Sciatic nerve (tissue), 2 donors: ENCODE results near the gene SLC43A1. TPM values are rescaled to one million over a fixed set of nuclear protein-coding genes. Genes with fewer than 3 reads are reported as not detected.

Experiments used
- ATAC-seq: fragments of 200-7000 bp; cut with Tn5 transposase; one replicate; pipeline ENCODE4 v1.9.1; 2020; ENCODE audit warnings: mild to moderate bottlenecking, moderate library complexity
- DNase-seq: peaks from one replicate; pipeline ENCODE4 v3.0.0-alpha.2; 2020; ENCODE audit warnings: low spot score
- intact Hi-C: fragments of 100-400 bp; cut with DNase I; formaldehyde crosslinking; loops from one replicate; pipeline ENCODE4 v1.14.2; 2022
- total RNA-seq: library from RNA; stranded (reverse); fragmentation: NEBNext Ultra II Directional; extraction: Animal tissue kit (Norgen Biotek cat#: 25700); gene quantifications from one replicate; pipeline ENCODE4 v1.2.1, GENCODE V29; 2021
- donor health status: DM: no; HTN: no; CAD: no.
- donor health status: DM: no; HTN: no; CAD: no.

Gene SLC43A1
- total RNA-seq, 1 donor from 2014 or later = 14.8 TPM

DNA sequence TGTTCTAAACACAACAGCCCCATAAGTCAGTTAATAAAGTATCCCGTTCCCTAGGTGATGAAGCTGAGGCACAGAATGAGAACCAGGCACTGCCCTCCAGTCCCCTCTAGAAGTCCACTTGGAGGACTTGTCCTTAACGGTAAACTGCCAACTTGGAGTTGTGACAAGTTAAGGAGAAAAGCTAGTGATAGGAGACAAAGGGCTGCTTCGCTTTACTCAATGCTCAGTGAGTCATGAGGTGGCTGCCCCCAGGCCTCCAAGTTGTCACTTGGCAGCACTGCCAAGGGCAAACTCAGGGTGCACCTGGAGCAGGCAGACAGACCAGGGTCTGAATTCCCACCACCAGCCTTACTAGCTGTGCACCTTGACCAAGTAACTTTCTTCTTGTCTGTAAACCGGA lies 13.5 kb downstream of the SLC43A1 start:
- no peak for ATAC-seq
- intact Hi-C loops = no loop called here

GRCh38 chr11:57500926-57501325 lies 14.6 kb downstream of the SLC43A1 start:
- no peak for DNase-seq

More for the DNA sequence above, 13.5 kb downstream of the SLC43A1 start:
- no peak for DNase-seq

DNA sequence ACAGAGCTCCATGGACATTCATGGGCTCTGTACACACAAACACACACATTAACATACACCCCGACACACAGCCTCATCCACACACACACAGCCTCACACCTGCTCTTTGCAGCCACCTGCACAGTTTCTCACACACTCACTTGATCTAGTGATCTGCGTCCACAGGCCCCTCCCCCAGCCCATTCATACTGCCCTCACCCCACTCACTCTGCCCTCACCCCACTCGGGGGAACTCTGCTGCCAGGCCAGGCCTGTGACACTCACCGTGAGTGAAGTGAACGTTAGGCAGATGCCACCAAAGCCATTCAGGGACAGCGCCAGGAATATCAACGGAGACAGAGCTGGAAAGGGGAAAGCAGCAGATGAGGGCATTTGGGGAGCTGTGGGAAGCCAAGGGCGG lies 15.0 kb downstream of the SLC43A1 start:
- DNase-seq (no peak), ATAC-seq (no peak)
- intact Hi-C loops = no loop called here

More at GRCh38 chr11:57500926-57501325, 14.6 kb downstream of the SLC43A1 start:
- ATAC-seq = no peak
- intact Hi-C loops = no loop called here

GRCh38 chr11:57499983-57500461 lies 15.5 kb downstream of the SLC43A1 start:
- DNase-seq (no peak), ATAC-seq (no peak)
- intact Hi-C loops = no loop called here

DNA sequence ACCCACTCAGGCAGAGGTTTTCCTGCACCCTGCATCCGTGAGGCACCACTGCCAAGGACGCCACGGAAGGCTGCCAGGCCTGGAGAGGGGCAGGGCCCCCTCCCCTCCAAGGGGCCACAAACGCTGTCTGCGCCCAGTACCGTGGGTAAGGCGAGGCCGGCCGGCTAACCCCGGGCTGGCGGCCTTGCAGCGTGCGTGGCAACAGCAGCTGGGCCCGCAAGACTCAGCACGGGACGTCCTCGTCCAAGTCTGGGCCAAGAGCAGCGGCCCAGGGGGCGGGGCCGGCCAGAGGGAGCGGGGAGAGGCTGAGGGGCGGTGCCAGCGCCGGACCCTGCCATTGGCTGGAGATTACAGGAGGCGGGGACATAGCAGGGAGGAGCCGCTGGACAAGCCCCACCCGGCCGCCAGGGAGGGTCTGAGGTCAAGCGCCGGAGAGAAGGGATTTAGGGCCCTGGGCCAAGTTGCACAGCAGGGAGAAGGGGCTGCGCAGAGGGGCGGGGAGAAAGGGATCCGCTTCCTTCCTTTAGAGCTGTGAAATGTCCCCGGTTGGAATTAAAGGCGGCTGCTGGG lies 16.0 kb downstream of the SLC43A1 start:
- peak; percentile 98 for DNase-seq

DNA sequence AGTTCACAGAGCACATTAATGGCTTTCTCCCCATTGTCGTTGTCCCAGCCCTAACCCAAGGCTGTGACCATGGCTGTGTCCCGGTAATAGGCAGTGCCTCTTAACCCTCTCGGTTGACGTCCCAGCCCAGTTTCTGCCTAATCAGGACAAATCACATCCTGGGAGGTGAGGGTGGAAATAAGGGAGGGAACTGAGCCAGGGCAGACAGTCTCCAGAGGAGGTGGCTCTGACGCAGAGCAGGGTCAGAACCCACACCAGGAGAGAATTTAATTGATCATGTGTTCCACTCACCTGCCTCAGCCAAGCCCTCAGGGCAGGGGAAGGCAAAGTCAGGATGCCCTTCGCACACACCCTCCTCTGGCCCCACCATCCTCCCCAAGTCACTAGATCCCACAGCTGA lies 17.0 kb downstream of the SLC43A1 start:
- ATAC-seq = no peak
- no peak for DNase-seq
- intact Hi-C loops = no loop called here

More for the DNA sequence above, 16.0 kb downstream of the SLC43A1 start:
- ATAC-seq = peak; percentile 99
- intact Hi-C loops = no loop called here

DNA sequence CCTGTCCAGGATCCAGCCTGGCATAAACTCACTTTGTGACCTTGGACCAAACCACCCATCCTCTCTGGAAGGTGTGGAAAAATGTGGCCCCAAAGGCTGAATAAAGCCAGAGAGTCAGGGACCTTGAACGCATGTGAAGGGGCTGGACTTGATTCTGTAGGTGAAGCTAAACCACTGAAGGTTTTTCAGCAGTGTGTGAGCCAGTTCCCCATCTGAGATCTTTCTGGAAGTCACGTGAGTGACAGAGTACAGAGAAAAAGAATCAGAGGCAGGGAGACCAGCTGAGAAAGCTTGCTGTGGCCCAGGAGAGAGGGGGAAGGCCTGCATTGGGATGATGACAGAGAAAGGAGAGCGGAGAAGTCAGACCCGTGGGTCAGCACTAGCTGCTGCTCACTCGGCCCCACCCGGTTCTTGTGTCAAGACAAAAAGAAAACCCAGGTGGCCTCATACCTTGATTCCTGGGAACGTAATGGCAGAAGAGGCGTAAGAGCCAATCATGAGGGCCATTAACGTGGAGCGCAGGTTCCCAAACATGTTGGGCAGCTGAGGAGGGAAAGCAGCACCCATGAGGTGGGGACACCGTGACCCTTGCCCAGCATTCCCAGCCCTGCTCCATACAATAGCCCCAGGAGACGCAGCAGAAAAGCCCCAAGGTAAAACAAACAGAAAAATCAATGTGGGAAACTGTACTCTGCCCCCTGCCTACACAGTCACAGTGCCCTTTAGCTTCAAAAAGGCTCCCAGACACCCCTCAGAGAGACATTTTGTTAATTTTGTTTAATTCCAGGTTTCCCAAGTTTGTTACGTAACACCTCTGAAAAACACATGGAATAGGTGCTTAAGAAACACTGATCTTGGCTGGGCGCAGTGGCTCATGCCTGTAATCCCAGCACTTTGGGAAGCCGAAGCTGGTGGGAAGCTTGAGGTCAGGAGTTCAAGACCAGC lies 17.9 kb downstream of the SLC43A1 start:
- ATAC-seq = no peak
- no peak for DNase-seq
- intact Hi-C loops = no loop called here

DNA sequence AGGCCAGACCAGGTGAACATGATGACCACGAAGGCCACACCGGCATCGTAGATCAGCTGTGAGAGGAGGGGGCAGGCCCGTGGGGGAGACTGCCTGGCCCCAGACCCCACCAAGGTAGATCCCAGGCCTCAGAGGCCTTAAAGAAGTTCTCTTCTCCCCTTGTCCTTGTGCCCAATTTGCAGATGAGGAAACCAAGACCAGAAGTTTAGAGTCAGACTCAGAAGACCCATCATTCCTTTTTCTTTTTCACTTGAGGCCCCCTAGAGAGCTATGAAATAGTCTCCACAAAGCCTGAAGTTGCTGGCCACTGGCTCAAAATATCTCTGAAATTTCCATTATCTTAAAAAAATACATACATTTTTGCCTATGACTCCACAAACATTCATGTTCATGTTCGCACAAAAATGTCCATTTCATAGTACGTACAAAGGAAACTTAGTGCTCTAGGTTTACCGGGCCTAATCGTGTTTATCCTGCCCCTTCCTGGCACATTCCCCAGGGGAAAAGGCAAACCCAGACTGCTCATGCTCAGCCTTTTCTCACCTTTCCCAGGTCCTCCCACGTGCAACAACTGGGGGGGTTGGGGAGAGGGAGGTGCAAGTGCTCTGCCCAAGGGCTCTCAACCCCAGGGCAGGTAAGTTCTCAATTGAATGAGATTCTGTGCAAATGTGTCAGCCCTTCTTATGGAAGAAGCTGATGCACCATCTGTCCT lies 19.2 kb downstream of the SLC43A1 start:
- no peak for ATAC-seq
- intact Hi-C loops = no loop called here

GRCh38 chr11:57493507-57494503 lies 21.7 kb downstream of the SLC43A1 start:
- ATAC-seq = peak; percentile 68
- DNase-seq = peak; percentile 76
- intact Hi-C loops = no loop called here

More for the DNA sequence above, 19.2 kb downstream of the SLC43A1 start:
- DNase-seq = no peak

DNA sequence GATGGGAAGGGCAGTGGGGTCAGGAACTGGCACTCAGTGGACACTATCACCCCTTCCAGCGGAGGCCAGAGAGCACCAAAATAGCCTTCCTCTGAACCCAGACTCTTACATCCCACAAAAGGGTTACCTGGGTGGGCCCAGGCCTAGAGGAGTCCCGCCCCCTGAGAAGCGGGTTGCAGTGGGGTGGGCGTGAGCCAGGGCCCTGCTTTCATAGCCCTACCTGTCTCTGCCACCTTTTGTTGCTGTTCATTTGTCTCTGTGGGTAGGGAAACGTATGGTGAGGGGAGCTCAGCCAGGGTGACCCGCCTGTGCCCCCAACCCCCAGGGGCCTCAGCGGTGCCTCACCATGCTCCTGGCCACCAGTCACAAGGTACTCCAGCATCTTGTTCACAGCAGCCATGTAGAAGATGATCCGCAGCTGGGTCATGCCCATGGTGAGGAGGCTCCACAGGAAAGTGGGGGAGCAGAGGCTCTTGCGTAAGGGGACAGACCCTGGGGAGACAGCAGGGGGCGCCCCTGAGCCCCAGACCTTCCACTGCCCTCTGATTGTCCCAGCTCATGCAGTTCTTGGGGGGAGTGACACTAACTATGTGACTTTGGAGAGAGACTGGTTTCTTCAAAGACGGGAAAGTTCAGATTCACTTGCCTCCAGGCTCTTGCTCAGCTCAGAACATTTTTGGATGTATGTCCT lies 24.0 kb downstream of the SLC43A1 start:
- ATAC-seq (peak; percentile 46), DNase-seq (no peak)
- intact Hi-C loops = no loop called here

- no peak for ATAC-seq
- DNase-seq = no peak
- intact Hi-C loops = no loop called here
Observed at GRCh38 chr11:57490456-57491248, 24.9 kb downstream of the SLC43A1 start.

GRCh38 chr11:57487920-57488659 lies 27.4 kb downstream of the SLC43A1 start:
- intact Hi-C loops = no loop called here
- no peak for ATAC-seq
- no peak for DNase-seq

GRCh38 chr11:57487021-57487778 lies 28.3 kb downstream of the SLC43A1 start:
- DNase-seq = no peak
- intact Hi-C loops = no loop called here
- ATAC-seq = no peak

- ATAC-seq = no peak
- intact Hi-C loops = no loop called here
- DNase-seq = no peak
Observed at GRCh38 chr11:57485217-57485990, 30.1 kb downstream of the SLC43A1 start.

DNA sequence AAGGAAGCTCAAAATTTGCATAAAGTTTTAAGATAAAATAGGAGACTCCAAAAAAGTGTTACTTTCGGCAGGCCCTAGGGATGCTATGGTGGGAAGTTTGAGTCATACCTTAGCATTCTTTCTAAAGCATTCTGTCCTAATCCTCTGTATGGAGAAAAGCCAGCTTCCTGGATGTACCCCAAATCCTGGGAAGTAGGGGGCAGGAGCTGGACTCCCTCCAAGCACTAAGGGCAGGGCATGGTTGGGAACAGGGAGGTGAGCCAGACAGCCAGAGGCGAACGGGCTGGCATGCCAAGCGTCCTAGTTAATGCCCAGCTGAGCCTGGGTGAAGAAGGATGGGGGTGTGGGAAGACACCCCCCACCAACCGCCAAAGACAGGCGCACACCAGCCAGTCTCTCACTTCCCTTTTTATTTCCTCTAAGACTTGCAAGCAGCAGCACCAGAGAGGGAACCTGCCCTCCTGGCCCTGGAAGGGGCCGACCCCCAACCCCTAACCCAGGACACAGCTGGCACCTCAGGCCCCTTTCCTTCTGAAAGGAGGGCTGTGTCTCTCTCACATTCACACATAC lies 31.3 kb downstream of the SLC43A1 start:
- intact Hi-C loops = no loop called here
- ATAC-seq = no peak
- DNase-seq = no peak
